ENCODE results near the gene LRRC4B. TPM values are rescaled to one million over a fixed set of nuclear protein-coding genes. Genes with fewer than 3 reads are reported as not detected.
A peak's percentile ranks its signal among the peaks of the same experiment; 100 is the strongest.

Gene LRRC4B
- total and polyA plus RNA-seq, 2 of the 4 experiments (the other 2 are of a cell fraction) = 0.03 TPM; not detected in 1

- DNase-seq = no peak
- no peak overlapping the region for H3K18ac ChIP-seq (ENCODE audit: low read depth, low read length)
- BruUV-seq (replicated peaks) = no TSS peak
Measured at GRCh38 chr19:50510121-50510670, 58.0 kb downstream of the LRRC4B start.

More at GRCh38 chr19:50510121-50510670, 58.0 kb downstream of the LRRC4B start:
- peak overlapping the region; percentile 98 for H3K14ac ChIP-seq (replicated peaks; ENCODE audit: low read depth, low read length)
- no peak overlapping the region; the same call in 2 of the 3 replicates for H2BK15ac ChIP-seq (ENCODE audit: low read depth, low read length)
- no peaks in the 10 kb centered on the region for H3K27me3 ChIP-seq (ENCODE audit: control insufficient read depth, insufficient read depth, low read length)
- 0 out of 2 replicates have a peak, but pooled peaks have one; percentile 0 for ATAC-seq (ENCODE audit: low read depth)
- intact Hi-C loops (cut with micrococcal nuclease) (loop anchor here (2.0 kb wide), 1 partner anchor 33 kb away; the partner anchor contains the start of genes EMC10 and GARIN5A), dilution Hi-C loops (cut with HindIII; ENCODE audit: low sequenced_read_pairs, unreplicated experiment) (no loop called here), in situ Hi-C loops (cut with MboI; ENCODE audit: low sequenced_read_pairs) (no loop called here)
- peaks cover 3% of the 10 kb centered on the region; the same call in 1 of the 2 replicates for H3K36me3 ChIP-seq (ENCODE audit: control insufficient read depth, insufficient read depth, low read length)
- ChIA-PET POLR2A (ENCODE audit: unreplicated experiment) (no interaction called here), CTCF (no interaction called here)
- no peaks in the 10 kb centered on the region for H4K20me1 ChIP-seq (ENCODE audit: insufficient read depth, low read length)
- peak overlapping the region; percentile 100 for H2AFZ ChIP-seq (replicated peaks; ENCODE audit: low read length, poor library complexity)
- peak overlapping the region; percentile 39 for H3K27ac ChIP-seq (ENCODE audit: insufficient read depth, low read length)
- no peaks in the 10 kb centered on the region for H3K9me3 ChIP-seq (ENCODE audit: control insufficient read depth, insufficient read depth, low read length)
- peak overlapping the region; percentile 97 for H3K4me2 ChIP-seq (ENCODE audit: low read depth, low read length)
- no peak overlapping the region for H2BK20ac ChIP-seq (ENCODE audit: low read depth, low read length)
- H3K56ac ChIP-seq (ENCODE audit: extremely low read depth, insufficient read depth, low read length) = peak overlapping the region; percentile 87
- peak overlapping the region; percentile 68 for H3K4me3 ChIP-seq (ENCODE audit: insufficient read depth, low read depth, low read length)
- H3K4me1 ChIP-seq (ENCODE audit: control insufficient read depth, insufficient read depth, low read length) = peaks cover 3% of the 10 kb centered on the region
- peaks cover 5 to 10% of the 10 kb centered on the region in 2 experiments; a peak in 3 of 4 replicates for H3K79me1 ChIP-seq (ENCODE audit: low read depth in 1 of 2, low read length in 2 of 2)
- H2AK9ac ChIP-seq (replicated peaks; ENCODE audit: low read depth, low read length, poor library complexity) = peak overlapping the region; percentile 100
- peak overlapping the region; percentile 96 for H2AK5ac ChIP-seq (ENCODE audit: low read depth, low read length)
- peak overlapping the region; percentile 36; the same call in 1 of the 2 replicates for H2BK120ac ChIP-seq (ENCODE audit: low read depth, low read length)
- H4K91ac ChIP-seq (ENCODE audit: insufficient read depth, low read depth, low read length) = peak overlapping the region; percentile 93
- H3K4ac ChIP-seq (ENCODE audit: low read depth, low read length) = peak overlapping the region; percentile 93
- peak overlapping the region; percentile 93 to 94 for H4K8ac ChIP-seq (ENCODE audit: low read depth in 2 of 2, low read length in 2 of 2)
- no peak overlapping the region for H2BK5ac ChIP-seq (ENCODE audit: low read depth, low read length, poor library complexity, severe bottlenecking)
- no peaks in the 10 kb centered on the region; the same call in 1 of the 2 replicates for H3K9me1 ChIP-seq (ENCODE audit: insufficient read depth, low read length)
- H4K5ac ChIP-seq (ENCODE audit: low read depth, low read length) = peak overlapping the region; percentile 34
- WGBS, 2 experiments (ENCODE audit: extremely low coverage in 2 of 2, insufficient read length in 1 of 2) = 4% methylated on average over 3 of the region's 26 CpGs; no CpG with 5 or more reads in 1 of the 2 experiments
- no peak for TF ChIP-seq MAZ (IDR thresholded peaks at IDR 0.05; ENCODE audit: borderline replicate concordance, low read depth, low read length)
- no peak for TF ChIP-seq NFE2L2 (IDR thresholded peaks at IDR 0.05; ENCODE audit: low read depth, low read length)
- no peak for TF ChIP-seq CHD1 (IDR thresholded peaks at IDR 0.05; ENCODE audit: low read depth, low read length)
- no peak for TF ChIP-seq USF2 (IDR thresholded peaks at IDR 0.05; ENCODE audit: low read depth, low read length)
- no peak for TF ChIP-seq CTCF (conservative IDR thresholded peaks at IDR 0.05; ENCODE audit: low read depth, low read length)
- no peak for TF ChIP-seq POLR2A (IDR thresholded peaks at IDR 0.05; ENCODE audit: low read depth, low read length)
- TF ChIP-seq RFX5 (IDR thresholded peaks at IDR 0.05; ENCODE audit: low read depth, low read length) = no peak
- no peak for TF ChIP-seq ELK1 (IDR thresholded peaks at IDR 0.05; ENCODE audit: borderline replicate concordance, low read depth, low read length)
- no peak for TF ChIP-seq RAD21 (IDR thresholded peaks at IDR 0.05; ENCODE audit: low read length)
- H3K23ac ChIP-seq (ENCODE audit: low read depth, low read length) = peak overlapping the region; percentile 97; the same call in 1 of the 2 replicates
- H3K9ac ChIP-seq (ENCODE audit: low read depth, low read length) = peak overlapping the region; percentile 65

Measured in IMR-90 (cell line).